HFFc6 (cell line): ENCODE results near the gene RELN. TPM values are rescaled to one million over a fixed set of nuclear protein-coding genes. Genes with fewer than 3 reads are reported as not detected.
"Not testable (repeated sequence)": the region's sequence is repeated elsewhere in the genome, so short reads cannot be mapped to it uniquely, and the experiment has no call there.

ENCODE experiments used
- DNase-seq: peaks from one replicate; pipeline ENCODE4 v3.0.0-alpha.2; 2018
- H3K27ac Mint-ChIP-seq: 2 replicates; pipeline ENCODE4 v1.8.0; 2020; ENCODE audit warnings: mild to moderate bottlenecking, mixed read lengths
- H3K27me3 Mint-ChIP-seq: 2 replicates; pipeline ENCODE4 v1.8.0; 2021; ENCODE audit warnings: mild to moderate bottlenecking, moderate library complexity, mixed read lengths; ENCODE audit not compliant: insufficient read depth
- H3K36me3 Mint-ChIP-seq: 2 replicates; pipeline ENCODE4 v1.8.0; 2021; ENCODE audit warnings: low read depth, mixed read lengths
- H3K4me1 Mint-ChIP-seq: 2 replicates; pipeline ENCODE4 v1.8.0; 2020; ENCODE audit warnings: low read depth, mixed read lengths
- H3K4me3 Mint-ChIP-seq: 2 replicates; pipeline ENCODE4 v1.8.0; 2020; ENCODE audit warnings: mild to moderate bottlenecking, moderate library complexity, mixed read lengths
- H3K9me3 Mint-ChIP-seq: 2 replicates; pipeline ENCODE4 v1.8.0; 2020; ENCODE audit warnings: mild to moderate bottlenecking, mixed read lengths
- CTCF ChIP-seq: fragments of 200-600 bp; sonication (generic); IDR thresholded peaks from 2 replicates; pipeline ENCODE4 v1.5.0; 2021; ENCODE audit warnings: antibody characterized with exemption, mild to moderate bottlenecking
- total RNA-seq, 6 experiments: library from RNA; stranded (reverse); fragmentation: NEBNext Ultra II Directional; extraction: Animal tissue kit (Norgen Biotek cat#: 25700); gene quantifications; 2 replicates in 1 of 6; 3 replicates in 5 of 6; pipeline ENCODE4 v1.2.3, GENCODE V29; 2021

Gene RELN
- total RNA-seq, 6 experiments from 2014 or later, result 0.02 to 0.24 (median 0.03) TPM

DNA sequence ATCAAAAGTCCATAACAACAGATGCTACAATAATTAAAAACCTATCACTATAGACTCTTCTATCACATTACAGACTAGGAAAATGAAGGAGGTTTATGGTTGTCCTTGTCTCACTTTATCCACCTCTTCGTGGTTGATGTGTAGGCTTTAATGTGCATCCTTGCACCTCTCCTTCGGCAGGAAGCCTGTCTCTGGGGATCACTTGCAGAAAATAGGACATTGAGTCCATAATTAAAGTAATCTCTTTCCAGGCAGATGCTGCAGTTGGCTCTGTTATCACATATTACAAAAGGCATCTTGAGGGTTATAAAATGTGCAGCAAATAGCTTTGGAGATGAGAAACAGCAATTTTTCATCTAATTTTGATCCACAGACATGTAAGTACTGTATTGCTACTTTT, 168.4 kb downstream of the RELN start:
- no peaks in the 10 kb centered on the region for H3K36me3 Mint-ChIP-seq
- H3K4me3 Mint-ChIP-seq, result no peak overlapping the region
- no peak for DNase-seq
- H3K27ac Mint-ChIP-seq, result no peak overlapping the region
- H3K4me1 Mint-ChIP-seq, result no peaks in the 10 kb centered on the region
- H3K27me3 Mint-ChIP-seq, result no peaks in the 10 kb centered on the region; the same call in 1 of the 2 replicates
- H3K9me3 Mint-ChIP-seq, result no peaks in the 10 kb centered on the region
- no peak for TF ChIP-seq CTCF

DNA sequence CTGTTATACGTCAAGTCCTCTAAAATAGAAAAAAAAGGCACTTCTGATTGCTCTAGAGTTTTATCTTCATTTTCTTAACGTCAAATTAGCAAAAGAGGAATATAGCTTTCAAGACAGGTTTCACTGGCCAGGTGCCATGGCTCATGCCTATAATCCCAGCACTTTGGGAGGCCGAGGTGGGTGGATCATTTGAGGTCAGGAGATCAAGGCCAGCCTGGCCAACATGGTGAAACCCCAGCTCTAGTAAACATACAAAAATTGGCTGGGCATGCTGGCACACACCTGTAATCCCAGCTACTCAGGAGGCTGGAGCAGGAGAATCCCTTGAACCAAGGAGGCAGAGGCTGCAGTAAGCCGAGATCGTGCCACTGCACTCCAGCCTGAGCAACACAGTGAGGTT, 173.5 kb downstream of the RELN start:
- H3K36me3 Mint-ChIP-seq, H3K9me3 Mint-ChIP-seq, H3K4me1 Mint-ChIP-seq, DNase-seq, H3K27me3 Mint-ChIP-seq, H3K4me3 Mint-ChIP-seq, H3K27ac Mint-ChIP-seq: not testable (repeated sequence)

DNA sequence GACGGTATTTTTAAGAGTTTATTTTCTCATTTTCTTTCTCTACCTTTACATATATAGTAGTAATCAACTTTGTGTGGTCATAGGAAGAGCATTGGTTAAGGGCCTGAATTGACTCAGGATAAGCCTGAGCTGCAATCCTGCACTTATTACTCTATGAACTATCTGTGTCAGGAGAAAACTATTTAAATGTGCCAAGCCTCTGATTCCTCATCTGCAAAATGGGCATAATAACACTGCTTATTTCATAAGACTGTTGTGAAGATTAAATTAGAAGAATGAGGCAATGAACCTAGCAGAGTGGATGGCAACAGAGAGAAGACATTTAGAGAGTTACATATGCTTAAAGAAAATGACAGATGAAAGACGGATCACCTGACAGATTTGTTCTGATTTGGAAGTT, 175.5 kb downstream of the RELN start:
- H3K4me1 Mint-ChIP-seq, result no peaks in the 10 kb centered on the region
- no peaks in the 10 kb centered on the region; the same call in 1 of the 2 replicates for H3K9me3 Mint-ChIP-seq
- TF ChIP-seq CTCF, result no peak
- no peak overlapping the region for H3K27ac Mint-ChIP-seq
- no peak overlapping the region for H3K4me3 Mint-ChIP-seq
- DNase-seq, result no peak
- H3K36me3 Mint-ChIP-seq, result no peaks in the 10 kb centered on the region
- H3K27me3 Mint-ChIP-seq, result no peaks in the 10 kb centered on the region; the same call in none of the 2 replicates

GRCh38 chr7:103811997-103812396, 177.5 kb downstream of the RELN start:
- H3K9me3 Mint-ChIP-seq, result no peaks in the 10 kb centered on the region; the same call in 1 of the 2 replicates
- no peak for DNase-seq
- H3K36me3 Mint-ChIP-seq, result no peaks in the 10 kb centered on the region
- H3K27ac Mint-ChIP-seq, result no peak overlapping the region
- peaks cover 3% of the 10 kb centered on the region for H3K27me3 Mint-ChIP-seq
- no peaks in the 10 kb centered on the region for H3K4me1 Mint-ChIP-seq
- no peak overlapping the region for H3K4me3 Mint-ChIP-seq
- TF ChIP-seq CTCF, result no peak

DNA sequence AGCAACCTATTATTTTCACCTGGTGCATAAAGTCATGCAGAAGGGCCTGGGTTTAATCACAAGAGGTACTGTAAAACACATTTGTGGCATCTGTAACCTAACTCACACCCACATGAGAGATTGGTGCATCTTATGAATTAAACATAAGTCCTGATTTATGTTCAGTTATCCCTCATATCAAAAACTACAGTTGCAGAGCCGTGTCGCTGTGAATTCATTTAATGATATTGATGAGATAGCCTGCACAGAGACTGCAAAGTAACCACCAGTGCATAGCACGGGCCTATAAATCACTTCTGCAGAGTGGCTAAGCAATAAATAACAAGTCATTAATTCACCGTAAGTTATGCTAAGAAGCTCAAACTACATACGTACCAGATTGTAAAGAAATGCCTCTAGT, 178.2 kb downstream of the RELN start:
- no peak overlapping the region for H3K27ac Mint-ChIP-seq
- H3K27me3 Mint-ChIP-seq, result peaks cover 3% of the 10 kb centered on the region
- no peaks in the 10 kb centered on the region; the same call in 1 of the 2 replicates for H3K9me3 Mint-ChIP-seq
- TF ChIP-seq CTCF, result no peak
- H3K36me3 Mint-ChIP-seq, result no peaks in the 10 kb centered on the region
- DNase-seq, result no peak
- no peak overlapping the region for H3K4me3 Mint-ChIP-seq
- H3K4me1 Mint-ChIP-seq, result no peaks in the 10 kb centered on the region

DNA sequence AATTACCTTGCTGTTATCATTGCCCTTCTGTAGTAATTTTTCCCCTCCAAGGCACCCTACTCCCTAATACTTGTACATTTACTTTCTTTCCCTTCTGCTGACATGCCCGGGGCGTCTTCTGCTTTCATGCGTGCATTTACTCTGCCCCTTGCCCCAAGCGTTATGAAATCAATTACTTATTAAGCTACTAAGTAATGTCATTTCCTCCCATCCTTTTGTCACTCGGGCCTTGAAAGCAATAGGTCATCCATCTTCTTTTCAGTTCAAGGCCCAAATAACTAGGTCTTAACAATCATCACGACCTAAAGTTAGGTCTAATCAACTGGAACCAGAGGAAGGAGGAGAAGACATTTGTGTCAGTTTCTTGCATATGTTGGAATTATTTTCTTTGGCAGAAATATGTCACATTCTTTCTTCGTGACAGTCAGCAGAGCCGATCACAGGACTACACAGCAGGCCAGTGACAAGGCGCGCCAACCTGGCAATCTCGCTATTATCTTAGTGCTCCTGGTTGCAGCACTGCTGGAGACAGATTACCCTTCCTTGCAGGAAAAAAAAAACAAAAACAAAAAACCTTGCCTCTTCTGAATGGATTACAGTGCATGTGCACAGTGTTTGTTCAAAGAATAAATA, 179.2 kb downstream of the RELN start:
- H3K4me1 Mint-ChIP-seq, result no peaks in the 10 kb centered on the region
- TF ChIP-seq CTCF, result no peak
- H3K4me3 Mint-ChIP-seq, result no peak overlapping the region
- H3K9me3 Mint-ChIP-seq, result no peaks in the 10 kb centered on the region; the same call in 1 of the 2 replicates
- no peak overlapping the region for H3K27ac Mint-ChIP-seq
- H3K27me3 Mint-ChIP-seq, result peaks cover 3% of the 10 kb centered on the region
- no peak for DNase-seq
- H3K36me3 Mint-ChIP-seq, result no peaks in the 10 kb centered on the region
